Lower leg skin (tissue), 4 donors: ENCODE measurements around the gene CD164L2. TPM values are rescaled to one million over a fixed set of nuclear protein-coding genes. Genes with fewer than 3 reads are reported as not detected.

Source experiments
- DNase-seq, 2 donors: peaks; one replicate each; pipeline ENCODE4 v3.0.0-alpha.2; 2019; ENCODE audit warnings: low spot score in 2 of 2
- H3K4me3 ChIP-seq: fragments of 200-600 bp; sonication (generic); 2 replicates; pipeline ENCODE4 v1.5.1; 2017; ENCODE audit warnings: mild to moderate bottlenecking, low read depth; ENCODE audit not compliant: poor library complexity, severe bottlenecking
- CTCF ChIP-seq, 3 donors: fragments of 450-650 bp; IDR thresholded peaks; one replicate each; pipeline ENCODE4 v1.5.1; 2016; ENCODE audit warnings: antibody characterized with exemption in 3 of 3, mild to moderate bottlenecking in 3 of 3, moderate library complexity in 2 of 3
- POLR2A ChIP-seq, 2 donors: fragments of 450-650 bp; IDR thresholded peaks; one replicate each; pipeline ENCODE4 v1.6.1; 2016 to 2017; ENCODE audit warnings: antibody characterized with exemption in 2 of 2, mild to moderate bottlenecking in 1 of 2, moderate library complexity in 1 of 2
- WGBS, 2 donors: methylation state at CpG; one replicate each; pipeline ENCODE4 v1.1.5; 2018; 5-methylcytosine and 5-hydroxymethylcytosine counted together
- intact Hi-C: fragments of 100-400 bp; cut with DNase I; formaldehyde crosslinking; loops from one replicate; pipeline ENCODE4 v1.15.0; 2023; ENCODE audit warnings: low total_unique reads
- total RNA-seq, 4 donors: library from RNA; depleted of rRNA; stranded (reverse); fragments of >200 nt; gene quantifications; one replicate each; pipeline ENCODE4 v1.1.0, GENCODE V29; 2016

Gene CD164L2
- total RNA-seq, 4 donors from 2014 or later, result 4.3 to 12.0 (median 10.0) TPM

GRCh38 chr1:27339213-27339612, 43.9 kb downstream of the CD164L2 start:
- no peak overlapping the region for H3K4me3 ChIP-seq
- TF ChIP-seq CTCF (IDR thresholded peaks at IDR 0.05), result no peak
- no peak for TF ChIP-seq POLR2A (IDR thresholded peaks at IDR 0.05)
- DNase-seq, result no peak
- intact Hi-C loops, result loop anchor here (10.0 kb wide), 1 partner anchor 46 kb away; the partner anchor contains the start of gene CD164L2
- 59 to 61% methylated on average over 5 of the region's 5 CpGs for WGBS, 2 donors

DNA sequence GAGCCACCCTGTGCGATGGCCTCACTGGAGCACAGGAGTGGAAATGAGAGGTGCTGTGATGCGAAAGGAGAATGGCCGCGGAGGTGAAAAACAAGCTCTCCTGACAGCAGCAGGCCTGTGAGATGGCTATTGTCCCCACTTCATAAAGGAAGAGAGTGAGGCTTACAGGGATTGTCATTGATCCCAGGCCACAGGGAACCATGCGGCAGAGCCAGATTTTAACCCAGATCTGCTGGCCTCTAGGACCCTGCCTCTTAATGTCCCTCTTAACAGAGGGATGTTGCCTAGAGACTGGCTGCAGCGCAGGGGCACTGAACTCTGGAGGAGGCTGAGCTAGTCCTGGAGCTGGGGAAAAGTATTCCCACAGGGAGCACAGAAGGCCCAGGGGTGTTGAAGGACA, 44.4 kb downstream of the CD164L2 start:
- no peak overlapping the region for H3K4me3 ChIP-seq
- DNase-seq, result no peak
- 90 to 96% methylated on average over 6 of the region's 6 CpGs for WGBS, 2 donors
- intact Hi-C loops, result loop anchor here (10.0 kb wide), 1 partner anchor 46 kb away; the partner anchor contains the start of gene CD164L2
- TF ChIP-seq POLR2A (IDR thresholded peaks at IDR 0.05), result no peak
- TF ChIP-seq CTCF (IDR thresholded peaks at IDR 0.05), result no peak

DNA sequence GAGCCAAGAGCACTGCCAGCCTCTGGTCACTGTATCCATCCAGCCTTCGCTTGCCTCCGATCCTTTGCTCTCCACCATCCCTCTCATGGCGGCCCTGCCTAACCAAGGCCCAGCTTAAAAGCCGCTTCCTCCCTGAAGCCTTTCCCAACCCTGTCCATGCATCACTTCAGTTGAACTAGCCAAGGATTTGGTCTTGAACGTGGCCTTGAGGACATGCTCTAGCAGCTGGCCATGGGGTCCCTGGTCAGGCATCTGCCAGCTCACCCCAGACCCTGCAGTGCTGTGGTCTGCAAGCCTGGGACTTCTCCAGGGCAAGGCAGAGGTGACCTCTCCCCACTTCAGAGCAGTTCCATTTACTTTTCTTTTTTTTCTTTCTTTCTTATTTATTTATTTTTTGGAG, 46.4 kb downstream of the CD164L2 start:
- intact Hi-C loops, result loop anchor here (10.0 kb wide), 1 partner anchor 48 kb away; the partner anchor contains the start of gene CD164L2
- no peak for DNase-seq
- TF ChIP-seq POLR2A (IDR thresholded peaks at IDR 0.05) (no peak), CTCF (IDR thresholded peaks at IDR 0.05) (no peak)
- 94 to 96% methylated on average over 5 of the region's 5 CpGs for WGBS, 2 donors
- H3K4me3 ChIP-seq, result no peak overlapping the region

GRCh38 chr1:27335506-27336422, 47.4 kb downstream of the CD164L2 start:
- intact Hi-C loops, result loop anchor here (10.0 kb wide), 1 partner anchor 49 kb away; the partner anchor contains the start of gene CD164L2
- no peak overlapping the region for H3K4me3 ChIP-seq
- WGBS, 2 donors, result 93 to 94% methylated on average over 16 to 17 of the region's 17 CpGs
- no peak for DNase-seq
- TF ChIP-seq POLR2A (IDR thresholded peaks at IDR 0.05) (no peak), CTCF (IDR thresholded peaks at IDR 0.05) (no peak)

- intact Hi-C loops, result loop anchor here (10.0 kb wide), 1 partner anchor 51 kb away; the partner anchor contains the start of gene CD164L2
- H3K4me3 ChIP-seq, result no peak overlapping the region
- 91 to 92% methylated on average over 11 to 15 of the region's 17 CpGs for WGBS, 2 donors
- DNase-seq, result no peak
- TF ChIP-seq CTCF (IDR thresholded peaks at IDR 0.05), result no peak
- TF ChIP-seq POLR2A (IDR thresholded peaks at IDR 0.05), result no peak
These were observed 49.3 kb downstream of the CD164L2 start for GRCh38 chr1:27333717-27334279.
